IMR-90 (cell line): ENCODE results near the gene TMEM145. TPM values are rescaled to one million over a fixed set of nuclear protein-coding genes. Genes with fewer than 3 reads are reported as not detected.

Experiments
- ATAC-seq: fragments of 200-7000 bp; cut with Tn5 transposase; 2 replicates; pipeline ENCODE4 v1.9.1; 2020; ENCODE audit warnings: low read depth, mild to moderate bottlenecking, moderate library complexity
- BruUV-seq: library from RNA; stranded (reverse); fragments of 400-500 nt; replicated peaks from 2 replicates; lab custom pipeline; 2021; lab: Mats Ljungman, UMichigan
- CTCF ChIA-PET: fragments of 300-600 bp; formaldehyde crosslinking; extraction: SDS; loops from one replicate; lab custom pipeline; 2021; ENCODE audit warnings: antibody characterized with exemption; lab: Yijun Ruan, JAX
- POLR2A ChIA-PET: fragments of 300-600 bp; sonication (Branson Sonifier 250); formaldehyde crosslinking; loops from one replicate; lab custom pipeline; 2022; ENCODE audit warnings: antibody characterized with exemption; ENCODE audit not compliant: unreplicated experiment; lab: Charles Lee
- DNase-seq: peaks from one replicate; pipeline ENCODE4 v3.0.0; 2013
- H2AFZ ChIP-seq: replicated peaks from 2 replicates; pipeline ENCODE3; 2013; ENCODE audit warnings: low read length, mild to moderate bottlenecking; ENCODE audit not compliant: poor library complexity
- H2AK5ac ChIP-seq: 2 replicates; pipeline ENCODE4 v1.6.1; 2013; ENCODE audit warnings: low read depth, low read length, inconsistent platforms
- H2AK9ac ChIP-seq: replicated peaks from 2 replicates; pipeline ENCODE3; 2013; ENCODE audit warnings: mild to moderate bottlenecking, low read depth, low read length, moderate library complexity; ENCODE audit not compliant: poor library complexity
- H2BK120ac ChIP-seq: 2 replicates; pipeline ENCODE4 v1.6.1; 2013; ENCODE audit warnings: low read depth, low read length, inconsistent platforms
- H2BK15ac ChIP-seq: 3 replicates; pipeline ENCODE4 v1.6.1; 2013; ENCODE audit warnings: low read depth, low read length, inconsistent platforms
- H2BK20ac ChIP-seq: 2 replicates; pipeline ENCODE4 v1.6.1; 2013; ENCODE audit warnings: low read depth, mild to moderate bottlenecking, inconsistent platforms, low read length, moderate library complexity
- H2BK5ac ChIP-seq: 2 replicates; pipeline ENCODE4 v1.6.1; 2013; ENCODE audit warnings: mild to moderate bottlenecking, low read depth, low read length, inconsistent platforms; ENCODE audit not compliant: poor library complexity, severe bottlenecking
- H3K14ac ChIP-seq: replicated peaks from 2 replicates; pipeline ENCODE4 v1.6.1; 2013; ENCODE audit warnings: low read depth, low read length, inconsistent platforms
- H3K18ac ChIP-seq: 2 replicates; pipeline ENCODE4 v1.6.1; 2013; ENCODE audit warnings: low read depth, low read length, control low read depth
- H3K23ac ChIP-seq: 2 replicates; pipeline ENCODE4 v1.6.1; 2013; ENCODE audit warnings: low read depth, low read length, inconsistent platforms
- H3K27ac ChIP-seq: 2 replicates; pipeline ENCODE4 v1.5.1; 2013; ENCODE audit warnings: mild to moderate bottlenecking, control low read depth, low read length; ENCODE audit not compliant: insufficient read depth
- H3K27me3 ChIP-seq: 2 replicates; pipeline ENCODE4 v1.6.1; 2013; ENCODE audit warnings: low read length; ENCODE audit not compliant: control insufficient read depth, insufficient read depth
- H3K36me3 ChIP-seq: 2 replicates; pipeline ENCODE4 v1.6.1; 2013; ENCODE audit warnings: low read length, mixed read lengths; ENCODE audit not compliant: control insufficient read depth, insufficient read depth
- H3K4ac ChIP-seq: 2 replicates; pipeline ENCODE4 v1.6.1; 2013; ENCODE audit warnings: low read depth, low read length, inconsistent platforms
- H3K4me1 ChIP-seq: 2 replicates; pipeline ENCODE4 v1.6.1; 2013; ENCODE audit warnings: low read length, mixed read lengths; ENCODE audit not compliant: control insufficient read depth, insufficient read depth
- H3K4me2 ChIP-seq: 2 replicates; pipeline ENCODE4 v1.6.1; 2013; ENCODE audit warnings: low read depth, mild to moderate bottlenecking, control low read depth, low read length, moderate library complexity
- H3K4me3 ChIP-seq: 2 replicates; pipeline ENCODE4 v1.5.1; 2013; ENCODE audit warnings: low read depth, mild to moderate bottlenecking, control low read depth, low read length, moderate library complexity; ENCODE audit not compliant: insufficient read depth
- H3K56ac ChIP-seq: 2 replicates; pipeline ENCODE4 v1.6.1; 2013; ENCODE audit warnings: low read length, inconsistent platforms; ENCODE audit not compliant: insufficient read depth; ENCODE audit errors: extremely low read depth
- H3K79me1 ChIP-seq, 2 experiments: 2 replicates each; pipeline ENCODE4 v1.6.1; 2013; ENCODE audit warnings: low read length in 2 of 2, inconsistent platforms in 1 of 2, low read depth in 1 of 2
- H3K9ac ChIP-seq: 2 replicates; pipeline ENCODE4 v1.6.1; 2013; ENCODE audit warnings: low read depth, low read length, control low read depth
- H3K9me1 ChIP-seq: 2 replicates; pipeline ENCODE4 v1.6.1; 2013; ENCODE audit warnings: low read length, inconsistent platforms; ENCODE audit not compliant: insufficient read depth
- H3K9me3 ChIP-seq: 2 replicates; pipeline ENCODE4 v1.6.1; 2013; ENCODE audit warnings: low read length; ENCODE audit not compliant: control insufficient read depth, insufficient read depth
- H4K20me1 ChIP-seq: 2 replicates; pipeline ENCODE4 v1.6.1; 2013; ENCODE audit warnings: low read length, inconsistent platforms; ENCODE audit not compliant: insufficient read depth
- H4K5ac ChIP-seq: 2 replicates; pipeline ENCODE4 v1.6.1; 2013; ENCODE audit warnings: mild to moderate bottlenecking, low read depth, low read length, control low read depth
- H4K8ac ChIP-seq, 2 experiments: 2 replicates each; pipeline ENCODE4 v1.6.1; 2013; ENCODE audit warnings: low read depth in 2 of 2, low read length in 2 of 2, control low read depth in 1 of 2, inconsistent platforms in 1 of 2
- H4K91ac ChIP-seq: 2 replicates; pipeline ENCODE4 v1.6.1; 2013; ENCODE audit warnings: low read depth, low read length, inconsistent platforms; ENCODE audit not compliant: insufficient read depth
- BHLHE40 ChIP-seq: fragments of 150-350 bp; IDR thresholded peaks from 2 replicates; pipeline ENCODE4 v1.6.1; 2016; ENCODE audit warnings: mild to moderate bottlenecking, low read depth, low read length
- CHD1 ChIP-seq: IDR thresholded peaks from 2 replicates; pipeline ENCODE4 v1.6.1; 2012; ENCODE audit warnings: low read depth, low read length, improper control_type of control experiment
- CTCF ChIP-seq: conservative IDR thresholded peaks from 2 replicates; pipeline ENCODE4 v1.5.1; 2012; ENCODE audit warnings: mild to moderate bottlenecking, low read depth, low read length, improper control_type of control experiment
- FOS ChIP-seq: fragments of 150-350 bp; IDR thresholded peaks from 2 replicates; pipeline ENCODE4 v1.6.1; 2016; ENCODE audit warnings: low read depth, low read length
- NFE2L2 ChIP-seq: fragments of 150-350 bp; IDR thresholded peaks from 2 replicates; pipeline ENCODE4 v1.6.1; 2016; ENCODE audit warnings: low read depth, mild to moderate bottlenecking, low read length
- RAD21 ChIP-seq: IDR thresholded peaks from 2 replicates; pipeline ENCODE4 v1.6.1; 2012; ENCODE audit warnings: low read length, improper control_type of control experiment
- SMC3 ChIP-seq: fragments of 150-350 bp; IDR thresholded peaks from 2 replicates; pipeline ENCODE4 v1.6.1; 2016; ENCODE audit warnings: low read depth, mild to moderate bottlenecking, antibody characterized with exemption, low read length, moderate library complexity
- WGBS, 2 experiments: methylation state at CpG; one replicate each; pipeline versions ENCODE4 v1.1.5 to v1.1.7; 2013; ENCODE audit warnings: missing lambda C conversion rate in 2 of 2; ENCODE audit not compliant: insufficient read length in 1 of 2; ENCODE audit errors: extremely low coverage in 2 of 2; 5-methylcytosine and 5-hydroxymethylcytosine counted together
- dilution Hi-C: fragments of 300-500 bp; cut with HindIII; formaldehyde crosslinking; loops from one replicate; pipeline ENCODE4 v1.14.3; 2018; ENCODE audit warnings: low sequenced_read_pairs; ENCODE audit not compliant: unreplicated experiment
- in situ Hi-C: fragments of 300-500 bp; cut with MboI; formaldehyde crosslinking; loops from 3 replicates; pipeline ENCODE4 v1.14.3; 2019; ENCODE audit warnings: low sequenced_read_pairs, inconsistent platforms, mixed read lengths
- intact Hi-C: fragments of 100-400 bp; cut with micrococcal nuclease; formaldehyde crosslinking; loops from 2 replicates; pipeline ENCODE4 v1.10.0; 2022
- polyA plus RNA-seq, 3 experiments: library from polyadenylated mRNA; depleted of rRNA; stranded (reverse); fragments of >200 nt; gene quantifications; 2 replicates each; pipeline ENCODE4 v1.2.3, GENCODE V29; 2012; ENCODE audit warnings: low replicate concordance in 1 of 3
- total RNA-seq: library from RNA; depleted of rRNA; stranded (reverse); fragments of >200 nt; gene quantifications from 2 replicates; pipeline ENCODE4 v1.2.3, GENCODE V29; 2012

TMEM145 gene
- total and polyA plus RNA-seq, 2 of the 4 experiments (the other 2 are of a cell fraction) = under 0.01 to 0.41 TPM

- no peak overlapping the region for H3K4ac ChIP-seq
- H2BK5ac ChIP-seq = no peak overlapping the region
- intact Hi-C loops (no loop called here), dilution Hi-C loops (no loop called here), in situ Hi-C loops (no loop called here)
- WGBS, 2 experiments = no CpG with 5 or more reads among the region's 3 CpGs
- DNase-seq (no peak), ATAC-seq (no peak)
- H3K27ac ChIP-seq = no peak overlapping the region
- H3K56ac ChIP-seq = no peak overlapping the region
- no peak overlapping the region for H3K4me3 ChIP-seq
- H4K8ac ChIP-seq = no peak overlapping the region
- no peak overlapping the region for H2AK9ac ChIP-seq
- H3K9me3 ChIP-seq = no peaks in the 10 kb centered on the region
- no peak overlapping the region for H3K23ac ChIP-seq
- 0 out of 2 replicates have a peak, but pooled peaks cover 4% of the 10 kb centered on the region for H3K9me1 ChIP-seq
- H3K79me1 ChIP-seq = no peaks in the 10 kb centered on the region
- no peak overlapping the region for H3K14ac ChIP-seq
- ChIA-PET CTCF (no interaction called here), POLR2A (no interaction called here)
- H2BK120ac ChIP-seq = no peak overlapping the region
- H3K27me3 ChIP-seq = no peaks in the 10 kb centered on the region
- TF ChIP-seq CTCF (no peak), BHLHE40 (no peak), FOS (no peak), RAD21 (no peak), SMC3 (no peak), NFE2L2 (no peak), CHD1 (no peak)
- H4K91ac ChIP-seq = no peak overlapping the region
- H2BK15ac ChIP-seq = no peak overlapping the region
- H3K36me3 ChIP-seq = peaks cover 23% of the 10 kb centered on the region
- no peak overlapping the region for H3K18ac ChIP-seq
- no TSS peak for BruUV-seq
- no peaks in the 10 kb centered on the region for H4K20me1 ChIP-seq
- H4K5ac ChIP-seq = no peak overlapping the region
- H3K4me2 ChIP-seq = no peak overlapping the region
- no peak overlapping the region for H2AK5ac ChIP-seq
- no peaks in the 10 kb centered on the region for H3K4me1 ChIP-seq
- no peak overlapping the region for H3K9ac ChIP-seq
- H2BK20ac ChIP-seq = no peak overlapping the region
- no peak overlapping the region for H2AFZ ChIP-seq
Observed at GRCh38 chr19:42350417-42350816, 37.3 kb downstream of the TMEM145 start.
